GM19468 (cell line): Measurements from ENCODE around the gene TRMT61A.
A peak's percentile ranks its signal among the peaks of the same experiment; 100 is the strongest.

Experiments used
- ATAC-seq: cut with Tn5 transposase; IDR thresholded peaks from one replicate; pipeline ENCODE4 v1.9.1; 2021; ENCODE audit warnings: mild to moderate bottlenecking, moderate library complexity, moderate number of reproducible peaks; ENCODE audit not compliant: unreplicated experiment; ENCODE audit errors: extremely low read depth

The TRMT61A gene

GRCh38 chr14:103528587-103529382 is at the start of gene TRMT61A:
Gene TRMT61A, plus strand, starts transcription at chr14:103529196. Its CDS starts 783 bp downstream, at chr14:103529979.
- peak; percentile 41 for ATAC-seq

- ATAC-seq = peak; percentile 58
These were observed 48.4 kb upstream of the TRMT61A start for GRCh38 chr14:103480595-103480994.

GRCh38 chr14:103483600-103483999 is 45.4 kb upstream of the TRMT61A start:
- no peak for ATAC-seq

- no peak for ATAC-seq
These were observed 43.5 kb upstream of the TRMT61A start for GRCh38 chr14:103485504-103485903.

DNA sequence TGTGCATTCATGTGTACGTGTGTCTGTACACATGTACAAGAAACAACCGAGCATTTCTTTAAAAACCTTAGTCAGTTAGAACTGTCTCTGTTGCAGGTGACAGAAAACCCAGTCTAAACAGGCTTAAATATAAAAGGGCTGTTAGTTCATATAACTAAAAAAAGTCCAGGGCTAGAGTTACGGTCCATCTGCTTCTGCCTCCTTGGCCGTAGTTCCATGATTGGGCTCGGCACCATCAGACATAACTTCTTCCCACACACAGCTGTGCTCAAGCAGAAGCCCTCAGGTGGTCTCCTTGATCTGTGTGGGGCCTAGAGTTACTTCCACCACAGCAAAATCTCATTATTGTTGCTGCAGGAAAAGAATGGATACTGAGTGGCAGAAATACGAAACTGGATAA is 40.9 kb upstream of the TRMT61A start:
- ATAC-seq = no peak

GRCh38 chr14:103488960-103489359 is 40.0 kb upstream of the TRMT61A start:
- no peak for ATAC-seq

- no peak for ATAC-seq
These were observed 39.4 kb upstream of the TRMT61A start for GRCh38 chr14:103489621-103490020.

- no peak for ATAC-seq
These were observed 37.3 kb upstream of the TRMT61A start for GRCh38 chr14:103491691-103492090.

- ATAC-seq = no peak
These were observed 36.7 kb upstream of the TRMT61A start for GRCh38 chr14:103492156-103492925.

- no peak for ATAC-seq
These were observed 33.1 kb upstream of the TRMT61A start for GRCh38 chr14:103495854-103496253.

GRCh38 chr14:103496776-103497175 is 32.2 kb upstream of the TRMT61A start:
- ATAC-seq = no peak

DNA sequence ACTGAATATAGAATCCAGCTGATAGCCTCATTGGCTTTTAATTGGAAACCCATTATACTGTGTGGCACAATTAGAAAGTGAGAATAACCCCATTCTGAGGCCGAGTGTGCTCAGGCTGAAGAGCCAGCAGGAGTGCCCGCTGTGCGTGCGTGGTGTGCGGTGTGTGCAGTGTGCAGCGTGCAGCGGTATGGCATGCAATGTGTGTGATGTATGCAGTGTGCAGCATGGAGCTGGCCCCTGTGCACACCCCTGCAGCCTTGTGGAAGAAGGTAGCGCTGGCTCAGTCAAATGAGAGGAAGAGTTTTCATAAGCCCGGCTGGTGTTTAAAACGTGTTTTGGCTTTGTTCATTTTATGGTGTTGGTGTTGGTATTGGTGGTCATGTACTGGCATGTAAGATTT is 29.3 kb upstream of the TRMT61A start:
- ATAC-seq = no peak

GRCh38 chr14:103500148-103500990 is 28.6 kb upstream of the TRMT61A start:
- no peak for ATAC-seq

- ATAC-seq = no peak
These were observed 27.7 kb upstream of the TRMT61A start for GRCh38 chr14:103501041-103501870.

DNA sequence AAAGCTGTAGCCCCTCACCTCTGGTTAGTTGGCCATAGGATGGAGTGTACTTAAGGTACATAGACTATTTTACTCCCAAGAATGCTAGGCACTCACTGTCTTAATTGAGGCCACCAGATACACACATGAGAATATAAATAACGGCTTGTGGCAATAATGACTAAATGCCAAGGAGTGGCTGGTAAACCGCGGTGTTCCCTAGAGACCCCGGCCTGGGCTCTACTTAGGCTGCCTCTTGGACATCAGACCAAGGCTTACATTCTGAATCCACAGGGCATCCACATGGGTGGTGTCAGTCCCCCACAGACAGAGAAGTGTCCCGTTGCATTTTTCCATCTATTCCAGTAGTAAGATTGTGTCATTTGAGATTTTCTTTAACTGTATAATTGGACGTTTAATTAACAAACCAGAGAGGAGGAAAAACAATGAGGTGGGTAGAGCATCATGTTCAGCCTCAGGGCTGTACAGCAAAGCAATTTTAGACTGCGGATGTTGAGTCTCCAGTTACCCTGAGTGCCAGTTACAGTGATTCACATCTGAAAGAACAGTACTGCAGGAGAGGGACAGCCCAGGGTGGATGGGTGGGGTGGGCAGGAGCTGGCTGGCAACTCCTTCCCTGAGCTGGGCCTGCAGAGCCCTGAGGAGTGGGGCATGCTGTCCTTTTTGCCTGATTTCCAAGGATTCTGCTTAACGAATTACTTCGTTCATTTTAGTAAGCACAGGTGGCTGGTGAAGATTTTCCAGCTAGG is 26.9 kb upstream of the TRMT61A start:
- no peak for ATAC-seq

GRCh38 chr14:103502877-103503276 is 26.1 kb upstream of the TRMT61A start:
- no peak for ATAC-seq

- ATAC-seq = no peak
These were observed 25.7 kb upstream of the TRMT61A start for GRCh38 chr14:103503296-103503695.

DNA sequence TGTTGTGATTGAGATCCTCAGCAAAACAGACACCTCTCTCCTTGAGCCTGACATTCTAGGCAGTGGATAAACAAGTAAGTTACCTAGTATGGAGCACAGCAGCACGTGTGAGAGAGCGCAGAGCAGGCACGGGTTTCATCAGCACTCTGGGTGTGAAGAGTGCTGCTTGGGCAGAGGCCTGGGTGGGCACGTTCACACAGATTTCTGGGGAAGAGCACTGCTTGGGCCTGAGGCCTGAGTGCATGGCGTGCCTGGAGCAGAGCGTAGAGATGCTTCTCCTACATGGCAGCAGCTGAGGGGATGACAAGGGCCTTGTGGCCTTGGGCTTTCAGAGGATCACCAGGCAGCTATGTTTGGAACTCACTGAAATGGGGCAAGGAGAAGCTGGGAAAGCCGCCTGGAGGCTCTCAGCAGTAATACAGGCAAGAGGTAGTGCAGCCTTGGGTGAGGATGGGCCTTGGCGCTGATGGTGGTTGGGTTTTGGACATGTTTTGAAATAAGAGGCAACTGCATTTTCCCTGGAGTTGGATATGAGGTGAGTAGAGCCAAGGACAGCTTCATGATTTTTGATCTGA is 23.9 kb upstream of the TRMT61A start:
- ATAC-seq = no peak

DNA sequence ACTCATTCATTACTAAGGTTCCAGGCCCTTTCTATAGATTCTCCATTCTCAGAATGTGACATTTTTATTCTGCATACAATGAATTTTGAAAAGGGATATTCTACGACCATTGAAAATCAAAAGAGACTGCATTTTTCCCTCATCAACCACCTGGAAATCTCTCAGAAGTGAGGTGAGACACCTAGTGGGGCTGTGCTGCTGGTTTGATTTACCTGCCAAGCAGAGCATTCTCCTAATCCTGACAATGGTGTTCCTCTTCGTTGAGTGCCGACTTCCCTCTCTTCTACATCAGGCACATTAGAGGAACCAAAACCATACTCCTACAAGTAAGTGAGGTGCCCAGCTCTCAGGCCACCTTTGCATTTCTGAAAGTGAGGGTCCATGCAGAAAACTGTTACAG is 21.2 kb upstream of the TRMT61A start:
- ATAC-seq = no peak
